ENCODE measurements around the gene MRPL28. TPM values are rescaled to one million over a fixed set of nuclear protein-coding genes. Genes with fewer than 3 reads are reported as not detected.
"Not testable (repeated sequence)": the region's sequence is repeated elsewhere in the genome, so short reads cannot be mapped to it uniquely, and the experiment has no call there.

Gene MRPL28
- total RNA-seq, 1 experiment from 2014 or later: 252 TPM

GRCh38 chr16:373848-374615 is 3.7 kb upstream of the MRPL28 start:
- no peak for DNase-seq (ENCODE audit: low spot score)

- DNase-seq (ENCODE audit: low spot score): no peak
Measured at GRCh38 chr16:373020-373598, 2.8 kb upstream of the MRPL28 start.

GRCh38 chr16:372302-372983 is 2.1 kb upstream of the MRPL28 start:
- no peak for DNase-seq (ENCODE audit: low spot score)

- no peak for DNase-seq (ENCODE audit: low spot score)
Measured at GRCh38 chr16:371515-372301, 1.4 kb upstream of the MRPL28 start.

GRCh38 chr16:370979-371514 is 709 bp upstream of the MRPL28 start:
- no peak for DNase-seq (ENCODE audit: low spot score)

GRCh38 chr16:369866-370436 is 387 bp downstream of the MRPL28 start:
- no peak for DNase-seq (ENCODE audit: low spot score)

- DNase-seq (ENCODE audit: low spot score): no peak
Measured at GRCh38 chr16:369275-369865, 968 bp downstream of the MRPL28 start.

GRCh38 chr16:368388-369158 is 1.8 kb downstream of the MRPL28 start:
- DNase-seq (ENCODE audit: low spot score): no peak

- DNase-seq (ENCODE audit: low spot score): no peak
Measured at GRCh38 chr16:367333-367903, 2.9 kb downstream of the MRPL28 start.

GRCh38 chr16:366476-366875 is 3.9 kb downstream of the MRPL28 start:
- DNase-seq (ENCODE audit: low spot score): no peak

- DNase-seq (ENCODE audit: low spot score): no peak
Measured at GRCh38 chr16:364595-365491, 5.5 kb downstream of the MRPL28 start.

GRCh38 chr16:363766-364490 is 6.4 kb downstream of the MRPL28 start:
- DNase-seq (ENCODE audit: low spot score): no peak

GRCh38 chr16:363110-363765 is 7.1 kb downstream of the MRPL28 start:
- no peak for DNase-seq (ENCODE audit: low spot score)

GRCh38 chr16:362702-362999 is 7.7 kb downstream of the MRPL28 start:
- DNase-seq (ENCODE audit: low spot score): not testable (repeated sequence)

- DNase-seq (ENCODE audit: low spot score): peak; percentile 80
Measured at GRCh38 chr16:361872-362701, 8.3 kb downstream of the MRPL28 start.

- DNase-seq (ENCODE audit: low spot score): no peak
Measured at GRCh38 chr16:361341-361871, 8.9 kb downstream of the MRPL28 start.
